CD14-positive monocyte (primary cell): Measurements from ENCODE around the gene TAP2. TPM values are rescaled to one million over a fixed set of nuclear protein-coding genes. Genes with fewer than 3 reads are reported as not detected.
"Not testable (repeated sequence)": the region's sequence is repeated elsewhere in the genome, so short reads cannot be mapped to it uniquely, and the experiment has no call there.

Source experiments
- DNase-seq, 3 donors: peaks; one replicate each; pipeline ENCODE4 v3.0.0-alpha.2; 2011 to 2022
- H2AFZ ChIP-seq: 2 replicates; pipeline ENCODE4 v1.6.0; 2012; ENCODE audit warnings: mild to moderate bottlenecking, low read depth, low read length, inconsistent platforms; ENCODE audit not compliant: insufficient read depth, poor library complexity, severe bottlenecking
- H3K27ac ChIP-seq, 2 donors: 1 replicate in 1 of 2; 2 replicates in 1 of 2; pipeline ENCODE4 v1.5.1; 2012 to 2013; ENCODE audit warnings: low read length in 2 of 2, control low read depth in 1 of 2, inconsistent platforms in 1 of 2, low read depth in 1 of 2, mild to moderate bottlenecking in 1 of 2
- H3K27me3 ChIP-seq, 2 donors: one replicate each; pipeline versions ENCODE4 v1.6.0 to v1.6.1; 2011 to 2013; ENCODE audit warnings: low read length in 2 of 2; ENCODE audit not compliant: control insufficient read depth in 2 of 2, insufficient read depth in 2 of 2
- H3K36me3 ChIP-seq, 2 donors: replicated peaks in 1 of 2; 1 replicate in 1 of 2; 2 replicates in 1 of 2; pipeline versions ENCODE4 v1.5.1 to v1.6.1; 2012 to 2013; ENCODE audit warnings: low read length in 2 of 2, control low read depth in 1 of 2, inconsistent platforms in 1 of 2, mild to moderate bottlenecking in 1 of 2; ENCODE audit not compliant: insufficient read depth in 2 of 2, control insufficient read depth in 1 of 2
- H3K4me1 ChIP-seq, 2 donors: 1 replicate in 1 of 2; 2 replicates in 1 of 2; pipeline versions ENCODE4 v1.5.1 to v1.6.1; 2012 to 2013; ENCODE audit warnings: low read length in 2 of 2, control low read depth in 1 of 2, inconsistent platforms in 1 of 2, mild to moderate bottlenecking in 1 of 2, moderate library complexity in 1 of 2; ENCODE audit not compliant: insufficient read depth in 2 of 2, control insufficient read depth in 1 of 2
- H3K4me2 ChIP-seq: replicated peaks from 2 replicates; pipeline ENCODE3; 2012; ENCODE audit warnings: low read length, moderate library complexity, mild to moderate bottlenecking; ENCODE audit not compliant: poor library complexity, severe bottlenecking; ENCODE audit errors: extremely low read depth
- H3K4me3 ChIP-seq, 3 experiments: fragments of 200-600 bp in 1 of 3; sonication (generic) in 1 of 3; replicated peaks in 1 of 3; 1 replicate in 2 of 3; 2 replicates in 1 of 3; pipeline ENCODE4 v1.5.1; 2011 to 2013; ENCODE audit warnings: low read length in 3 of 3, mild to moderate bottlenecking in 3 of 3, control low read depth in 2 of 3, low read depth in 2 of 3, inconsistent platforms in 1 of 3, moderate library complexity in 1 of 3
- H3K79me2 ChIP-seq: 2 replicates; pipeline ENCODE4 v1.6.0; 2012; ENCODE audit warnings: mild to moderate bottlenecking, control low read depth, inconsistent platforms, low read length, moderate library complexity; ENCODE audit not compliant: insufficient read depth
- H3K9ac ChIP-seq: 2 replicates; pipeline ENCODE4 v1.6.0; 2017; ENCODE audit warnings: low read length, mild to moderate bottlenecking; ENCODE audit not compliant: insufficient read depth, poor library complexity, severe bottlenecking
- H3K9me3 ChIP-seq, 2 donors: replicated peaks in 1 of 2; 1 replicate in 1 of 2; 2 replicates in 1 of 2; pipeline versions ENCODE4 v1.5.1 to v1.6.1; 2012 to 2013; ENCODE audit warnings: low read length in 2 of 2, control low read depth in 1 of 2; ENCODE audit not compliant: control insufficient read depth in 1 of 2, insufficient read depth in 1 of 2
- H4K20me1 ChIP-seq: 2 replicates; pipeline ENCODE4 v1.6.0; 2012; ENCODE audit warnings: mild to moderate bottlenecking, low read length, control low read depth, moderate library complexity; ENCODE audit not compliant: insufficient read depth
- H3K27ac Mint-ChIP-seq, 7 donors: one replicate each; pipeline ENCODE4 v1.8.0; 2020; ENCODE audit warnings: mild to moderate bottlenecking in 7 of 7, mixed read lengths in 7 of 7, moderate library complexity in 6 of 7, inconsistent platforms in 2 of 7
- H3K27me3 Mint-ChIP-seq, 3 donors: one replicate each; pipeline ENCODE4 v1.8.0; 2021 to 2022; ENCODE audit warnings: low read depth in 3 of 3, mild to moderate bottlenecking in 3 of 3, mixed read lengths in 3 of 3, moderate library complexity in 3 of 3, inconsistent platforms in 1 of 3
- H3K36me3 Mint-ChIP-seq, 2 donors: one replicate each; pipeline ENCODE4 v1.8.0; 2020; ENCODE audit warnings: mixed read lengths in 2 of 2, inconsistent platforms in 1 of 2, mild to moderate bottlenecking in 1 of 2
- H3K4me1 Mint-ChIP-seq: one replicate; pipeline ENCODE4 v1.8.0; 2020; ENCODE audit warnings: mild to moderate bottlenecking, mixed read lengths
- H3K4me3 Mint-ChIP-seq, 2 donors: one replicate each; pipeline ENCODE4 v1.8.0; 2020; ENCODE audit warnings: mild to moderate bottlenecking in 2 of 2, mixed read lengths in 2 of 2, moderate library complexity in 1 of 2
- H3K9me3 Mint-ChIP-seq, 7 donors: one replicate each; pipeline ENCODE4 v1.8.0; 2020 to 2022; ENCODE audit warnings: mixed read lengths in 7 of 7, mild to moderate bottlenecking in 6 of 7, moderate library complexity in 6 of 7, inconsistent platforms in 2 of 7
- CTCF ChIP-seq: fragments of 200-600 bp; IDR thresholded peaks from one replicate; pipeline ENCODE4 v1.8.0; 2022; ENCODE audit warnings: antibody characterized with exemption, mild to moderate bottlenecking
- WGBS: methylation state at CpG from one replicate; pipeline ENCODE4 v1.1.5; 2013; ENCODE audit warnings: missing lambda C conversion rate; ENCODE audit not compliant: insufficient coverage; 5-methylcytosine and 5-hydroxymethylcytosine counted together
- intact Hi-C, 2 donors: fragments of 100-400 bp; cut with micrococcal nuclease; formaldehyde crosslinking; loops; one replicate each; pipeline versions ENCODE4 v1.15.0 to v1.15.1; 2023
- polyA plus RNA-seq, 3 donors: library from polyadenylated mRNA; depleted of rRNA in 1 of 3; unstranded in 2 of 3; stranded (reverse) in 1 of 3; fragments of 300-500 nt in 2 of 3; fragments of >200 nt in 1 of 3; fragmentation: Illumina TruSeq in 2 of 3; gene quantifications; 1 replicate in 2 of 3; 2 replicates in 1 of 3; pipeline ENCODE4 v1.2.3, GENCODE V29; 2012 to 2021

TAP2 gene
- polyA plus RNA-seq, 3 donors = 12.6 to 48.7 (median 25.9) TPM

- no peaks in the 10 kb centered on the region for H3K9me3 ChIP-seq
- peaks cover 27 to 46% (median 32%) of the 10 kb centered on the region in 3 donors for H3K27me3 Mint-ChIP-seq
- H3K79me2 ChIP-seq = no peaks in the 10 kb centered on the region
- no peaks in the 10 kb centered on the region for H4K20me1 ChIP-seq
- H2AFZ ChIP-seq = no peak overlapping the region
- H3K4me2 ChIP-seq = peak overlapping the region; percentile 30
- TF ChIP-seq CTCF = no peak
- WGBS = 54% methylated on average over 28 of the region's 35 CpGs
- no peaks in the 10 kb centered on the region for H3K36me3 ChIP-seq
- H3K4me3 Mint-ChIP-seq = peak overlapping the region; percentile 34 to 83
- peaks cover 17 to 31% of the 10 kb centered on the region in 2 donors for H3K27me3 ChIP-seq
- peaks cover 0 to 3% (median 0%) of the 10 kb centered on the region in 7 donors for H3K9me3 Mint-ChIP-seq
- peaks cover 0 to 15% of the 10 kb centered on the region in 2 donors for H3K36me3 Mint-ChIP-seq
- no peak overlapping the region for H3K27ac Mint-ChIP-seq
- intact Hi-C loops = no loop called here
- H3K4me3 ChIP-seq = peak overlapping the region in 1 of 3 experiments; percentile 13
- H3K4me1 Mint-ChIP-seq = peaks cover 15% of the 10 kb centered on the region
- no peak overlapping the region for H3K27ac ChIP-seq
- peaks cover 6% of the 10 kb centered on the region in 2 donors for H3K4me1 ChIP-seq
- no peak for DNase-seq
- H3K9ac ChIP-seq = no peak overlapping the region
Measured at GRCh38 chr6:32879691-32880090, 41.2 kb upstream of the TAP2 start.

- Mint-ChIP-seq H3K9me3 (peaks cover 0 to 10% (median 3%) of the 10 kb centered on the region in 7 donors), H3K27me3 (peaks cover 37 to 54% (median 37%) of the 10 kb centered on the region in 3 donors), H3K4me1 (peaks cover 6% of the 10 kb centered on the region), H3K36me3 (peaks cover 0 to 15% of the 10 kb centered on the region in 2 donors), H3K4me3 (no peak overlapping the region), H3K27ac (no peak overlapping the region)
- H3K4me3 ChIP-seq = no peak overlapping the region
- H2AFZ ChIP-seq = no peak overlapping the region
- no peak overlapping the region for H3K9ac ChIP-seq
- H3K36me3 ChIP-seq = no peaks in the 10 kb centered on the region
- no peaks in the 10 kb centered on the region for H3K9me3 ChIP-seq
- H3K27ac ChIP-seq = no peak overlapping the region
- no peaks in the 10 kb centered on the region for H3K79me2 ChIP-seq
- H3K4me2 ChIP-seq = no peak overlapping the region
- DNase-seq = no peak
- no peak for TF ChIP-seq CTCF
- H3K4me1 ChIP-seq = peaks cover 6% of the 10 kb centered on the region in 2 donors
- peaks cover 17 to 31% of the 10 kb centered on the region in 2 donors for H3K27me3 ChIP-seq
- intact Hi-C loops = no loop called here
- no CpG with 5 or more reads among the region's 2 CpGs for WGBS
- no peaks in the 10 kb centered on the region for H4K20me1 ChIP-seq
Measured at GRCh38 chr6:32876603-32877002, 38.1 kb upstream of the TAP2 start.

GRCh38 chr6:32873947-32874346 is 35.4 kb upstream of the TAP2 start:
- peaks cover 5 to 16% of the 10 kb centered on the region in 2 donors for H3K27me3 ChIP-seq
- H3K9ac ChIP-seq, H3K36me3 ChIP-seq, H3K4me2 ChIP-seq, H3K9me3 ChIP-seq, H3K4me3 ChIP-seq, H2AFZ ChIP-seq, DNase-seq, H4K20me1 ChIP-seq, H3K4me1 ChIP-seq, H3K9me3 Mint-ChIP-seq, H3K4me1 Mint-ChIP-seq, H3K27ac Mint-ChIP-seq, H3K27ac ChIP-seq, H3K36me3 Mint-ChIP-seq, H3K79me2 ChIP-seq: not testable (repeated sequence)
- no CpG with 5 or more reads among the region's 1 CpG for WGBS
- intact Hi-C loops = loop anchor here in 1 of 2 donors (5.0 kb wide), 1 partner anchor 37 kb away; the partner anchor contains the start of gene TAP2
- H3K27me3 Mint-ChIP-seq = peaks cover 22 to 45% (median 23%) of the 10 kb centered on the region in 3 donors
- H3K4me3 Mint-ChIP-seq = peak overlapping the region in 1 of 2 donors; percentile 46
